ENCODE data around the gene ZDHHC14. TPM values are rescaled to one million over a fixed set of nuclear protein-coding genes. Genes with fewer than 3 reads are reported as not detected.

Gene ZDHHC14
- total and polyA plus RNA-seq, 2 of the 8 experiments (the other 6 are each of a cell fraction or from before 2014, with no cell fraction given): 2.9 to 5.3 TPM

GRCh38 chr6:157364705-157365104 is 16.3 kb upstream of the ZDHHC14 start:
- POLR2A ChIA-PET (ENCODE audit: partially characterized antibody): no interaction called here
- 90% methylated on average over 1 of the region's 1 CpG; no CpG with 5 or more reads in 1 of the 2 experiments for WGBS, 2 experiments (ENCODE audit: extremely low coverage in 1 of 2, insufficient coverage in 1 of 2, insufficient read length in 1 of 2, insufficient replicate concordance in 2 of 2, low coverage in 1 of 2, low lambda C conversion rate in 2 of 2, missing lambda C conversion rate in 1 of 2)
- FAIRE-seq: no peak

More at GRCh38 chr6:157364705-157365104, 16.3 kb upstream of the ZDHHC14 start:
- no peak overlapping the region for H3K4me2 ChIP-seq (ENCODE audit: insufficient read depth in 1 of 2, low read depth in 2 of 2, low read length in 2 of 2)
- no peak overlapping the region for H3K4me3 ChIP-seq (ENCODE audit: extremely low read depth in 1 of 4, insufficient read depth in 2 of 4, low read depth in 3 of 4, low read length in 4 of 4)
- H3K9me3 ChIP-seq (ENCODE audit: insufficient read depth in 2 of 2, low read depth in 1 of 2, low read length in 1 of 2): no peaks in the 10 kb centered on the region
- H3K4ac ChIP-seq (replicated peaks; ENCODE audit: insufficient read length, low read depth, low read length): no peak overlapping the region
- no peak overlapping the region for H3K56ac ChIP-seq (replicated peaks; ENCODE audit: insufficient read length, low read depth, low read length)
- H2AK5ac ChIP-seq (ENCODE audit: low read depth, low read length): no peak overlapping the region
- H3K36me3 ChIP-seq (ENCODE audit: control insufficient read depth in 2 of 4, insufficient read depth in 4 of 4, low read length in 3 of 4): no peaks in the 10 kb centered on the region
- H2BK12ac ChIP-seq (ENCODE audit: low read depth, low read length): no peak overlapping the region
- CTCF ChIA-PET (ENCODE audit: partially characterized antibody): interaction anchor here (0.7 to 1.6 kb wide), 3 partner anchors 10 to 175 kb away, joined by 3 read pairs; no protein-coding TSS in a partner anchor
- H2BK120ac ChIP-seq (replicated peaks; ENCODE audit: low read depth, low read length): no peak overlapping the region
- H3K4me1 ChIP-seq (replicated peaks in 1 of 4; ENCODE audit: control insufficient read depth in 3 of 4, insufficient read depth in 4 of 4, low read length in 3 of 4): no peaks in the 10 kb centered on the region
- H2BK15ac ChIP-seq (ENCODE audit: low read length): no peak overlapping the region
- no peak overlapping the region for H4K8ac ChIP-seq (ENCODE audit: extremely low read depth, insufficient read depth, low read length)
- TF ChIP-seq CHD1 (IDR thresholded peaks at IDR 0.05; ENCODE audit: low read depth, low read length) (no peak), ASH2L (IDR thresholded peaks at IDR 0.05; ENCODE audit: low read length) (no peak), CREB1 (IDR thresholded peaks at IDR 0.05) (no peak), RFX5 (IDR thresholded peaks at IDR 0.05; ENCODE audit: borderline replicate concordance, low read depth, low read length) (no peak), JUND (IDR thresholded peaks at IDR 0.05; ENCODE audit: low read length) (no peak), POLR2A (IDR thresholded peaks at IDR 0.05; ENCODE audit: control extremely low read depth in 1 of 2, low read depth in 2 of 2, low read length in 2 of 2) (no peak), RXRA (IDR thresholded peaks at IDR 0.05; ENCODE audit: insufficient read depth, low read depth, low read length) (no peak), EGR1 (IDR thresholded peaks at IDR 0.05; ENCODE audit: borderline replicate concordance, low read depth, low read length) (no peak), CTCF (IDR thresholded peaks at IDR 0.05; ENCODE audit: control extremely low read depth in 1 of 3, insufficient read depth in 1 of 3, low read depth in 1 of 3, low read length in 3 of 3) (no peak), TAF7 (optimal IDR thresholded peaks at IDR 0.05; ENCODE audit: borderline replicate concordance, low read depth, low read length) (no peak), MAX (IDR thresholded peaks at IDR 0.05) (no peak), CBX5 (IDR thresholded peaks at IDR 0.05; ENCODE audit: low read depth, low read length) (no peak), KDM4A (IDR thresholded peaks at IDR 0.05; ENCODE audit: low read depth, low read length, severe bottlenecking) (no peak)
- no peak overlapping the region for H3K27ac ChIP-seq (ENCODE audit: low read depth, low read length)
- no peak overlapping the region for H3K14ac ChIP-seq (ENCODE audit: insufficient read length)
- no peak overlapping the region for H3K23ac ChIP-seq (ENCODE audit: insufficient read length)
- no peak overlapping the region for H2BK5ac ChIP-seq (ENCODE audit: low read depth, low read length)
- H4K91ac ChIP-seq (replicated peaks; ENCODE audit: insufficient read length, low read length): no peak overlapping the region
- H3K9ac ChIP-seq (replicated peaks in 1 of 4; ENCODE audit: extremely low read depth in 1 of 4, low read depth in 3 of 4, low read length in 3 of 4): no peak overlapping the region
- DNase-seq (ENCODE audit: low read depth in 1 of 2, low spot score in 2 of 2): no peak
- H4K5ac ChIP-seq (ENCODE audit: insufficient read length, low read depth, low read length): no peak overlapping the region
- no peaks in the 10 kb centered on the region for H3K27me3 ChIP-seq (replicated peaks in 1 of 4; ENCODE audit: control insufficient read depth in 3 of 4, extremely low read depth in 1 of 4, insufficient read depth in 3 of 4, low read length in 3 of 4)
- H3K23me2 ChIP-seq (ENCODE audit: low read depth, low read length): no peaks in the 10 kb centered on the region
- no peak overlapping the region for H3K18ac ChIP-seq (ENCODE audit: extremely low read depth, low read length)
- no peaks in the 10 kb centered on the region for H4K20me1 ChIP-seq (replicated peaks in 1 of 2; ENCODE audit: control insufficient read depth in 1 of 2, insufficient read depth in 2 of 2, low read length in 2 of 2)
- no peaks in the 10 kb centered on the region for H3K79me2 ChIP-seq (ENCODE audit: control insufficient read depth in 1 of 2, insufficient read depth in 2 of 2, low read length in 2 of 2)
- no peaks in the 10 kb centered on the region for H3K79me1 ChIP-seq (ENCODE audit: low read depth, low read length)
- no peak overlapping the region for H2BK20ac ChIP-seq (ENCODE audit: low read length)
- no peak overlapping the region for H2AFZ ChIP-seq (ENCODE audit: low read length)
